Left lung (tissue), 10 donors: Measurements from ENCODE around the gene MOBP. TPM values are rescaled to one million over a fixed set of nuclear protein-coding genes. Genes with fewer than 3 reads are reported as not detected.

Experiments used
- ATAC-seq: fragments of 200-7000 bp; cut with Tn5 transposase; one replicate; pipeline ENCODE4 v1.9.1; 2020; ENCODE audit warnings: moderate library complexity
- DNase-seq, 4 donors: peaks; one replicate each; pipeline ENCODE4 v3.0.0-alpha.2; 2013 to 2020
- H3K27ac ChIP-seq, 2 donors: fragments of 200-600 bp; sonication (generic) in 1 of 2; one replicate each; pipeline versions ENCODE4 v1.5.0 to v1.8.0; 2020 to 2021
- H3K27me3 ChIP-seq, 2 donors: fragments of 200-600 bp; sonication (generic) in 1 of 2; one replicate each; pipeline versions ENCODE4 v1.5.0 to v1.8.0; 2020 to 2021
- H3K36me3 ChIP-seq, 2 donors: fragments of 200-600 bp; sonication (generic) in 1 of 2; one replicate each; pipeline versions ENCODE4 v1.5.0 to v1.8.0; 2020 to 2021
- H3K4me1 ChIP-seq, 2 donors: fragments of 200-600 bp; one replicate each; pipeline ENCODE4 v1.8.0; 2021
- H3K4me3 ChIP-seq, 2 donors: fragments of 200-600 bp; sonication (generic) in 1 of 2; one replicate each; pipeline versions ENCODE4 v1.5.0 to v1.8.0; 2020 to 2021; ENCODE audit warnings: mild to moderate bottlenecking in 1 of 2
- H3K9me3 ChIP-seq, 2 donors: fragments of 200-600 bp; sonication (generic) in 1 of 2; one replicate each; pipeline versions ENCODE4 v1.5.0 to v1.8.0; 2020 to 2021
- intact Hi-C, 2 donors: fragments of 100-400 bp; cut with DNase I; formaldehyde crosslinking; loops; one replicate each; pipeline versions ENCODE4 v1.11.2 to v1.14.2; 2022
- polyA plus RNA-seq, 6 donors: library from polyadenylated mRNA; unstranded; fragments of 120-200 nt; gene quantifications; one replicate each; pipeline ENCODE4 v1.2.1, GENCODE V29; 2013; ENCODE audit not compliant: insufficient read length in 6 of 6
- total RNA-seq, 2 donors: library from RNA; stranded (reverse); fragmentation: NEBNext Ultra II Directional; extraction: Animal tissue kit (Norgen Biotek cat#: 25700); gene quantifications; one replicate each; pipeline ENCODE4 v1.2.1, GENCODE V29; 2021
- TF ChIP-seq, protein P1 (sequence below), 2 donors: fragments of 200-600 bp; sonication (generic) in 1 of 2; IDR thresholded peaks; one replicate each; pipeline versions ENCODE4 v1.5.0 to v1.8.0; 2021; ENCODE audit warnings: antibody characterized with exemption in 2 of 2
- donor health status: DM: no; HTN: yes; CAD: no.
- donor health status: DM: no; HTN: no; CAD: no.

The MOBP gene
- total and polyA plus RNA-seq, 8 donors: 0.08 to 0.55 (median 0.18) TPM

DNA sequence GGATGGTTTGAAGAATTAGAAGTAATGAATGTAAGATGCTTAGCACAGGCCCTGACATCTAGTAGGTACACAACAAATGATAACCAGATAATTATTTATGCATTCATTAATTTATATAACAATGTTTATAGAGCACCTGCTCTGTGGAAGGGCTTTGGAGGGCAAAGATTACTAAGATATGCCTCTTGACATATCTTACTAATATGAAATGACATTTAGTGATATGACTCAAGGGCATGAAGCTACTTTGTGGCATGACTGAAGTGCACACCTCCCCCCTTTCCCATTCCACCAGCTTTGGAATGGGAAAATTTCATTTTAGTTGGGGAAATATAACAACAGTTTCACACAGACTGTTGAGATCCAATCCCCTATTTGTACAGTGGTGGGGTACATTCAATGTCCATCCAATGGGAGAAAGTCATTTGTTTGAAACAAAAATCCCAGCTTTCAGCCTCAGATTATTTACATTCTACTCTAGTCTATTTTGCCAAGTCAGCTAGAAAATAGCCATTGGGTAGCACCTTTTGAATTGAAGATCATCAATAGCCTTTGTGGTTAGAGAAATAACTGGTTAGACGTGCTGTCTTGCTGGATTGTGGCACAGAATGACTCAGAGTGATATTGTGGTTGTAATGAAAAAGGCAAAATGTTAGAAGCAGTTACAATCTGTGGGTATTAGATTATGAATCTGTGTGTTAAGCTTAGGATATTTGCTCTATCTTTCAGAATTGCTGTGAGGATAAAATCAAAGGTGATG is 72.9 kb downstream of the MOBP start:
- Histone ChIP-seq H3K4me1 (no peaks in the 10 kb centered on the region), H3K9me3 (no peaks in the 10 kb centered on the region), H3K27me3 (no peaks in the 10 kb centered on the region), H3K27ac (no peak overlapping the region), H3K36me3 (no peaks in the 10 kb centered on the region), H3K4me3 (no peak overlapping the region)
- TF ChIP-seq, protein P1, sequence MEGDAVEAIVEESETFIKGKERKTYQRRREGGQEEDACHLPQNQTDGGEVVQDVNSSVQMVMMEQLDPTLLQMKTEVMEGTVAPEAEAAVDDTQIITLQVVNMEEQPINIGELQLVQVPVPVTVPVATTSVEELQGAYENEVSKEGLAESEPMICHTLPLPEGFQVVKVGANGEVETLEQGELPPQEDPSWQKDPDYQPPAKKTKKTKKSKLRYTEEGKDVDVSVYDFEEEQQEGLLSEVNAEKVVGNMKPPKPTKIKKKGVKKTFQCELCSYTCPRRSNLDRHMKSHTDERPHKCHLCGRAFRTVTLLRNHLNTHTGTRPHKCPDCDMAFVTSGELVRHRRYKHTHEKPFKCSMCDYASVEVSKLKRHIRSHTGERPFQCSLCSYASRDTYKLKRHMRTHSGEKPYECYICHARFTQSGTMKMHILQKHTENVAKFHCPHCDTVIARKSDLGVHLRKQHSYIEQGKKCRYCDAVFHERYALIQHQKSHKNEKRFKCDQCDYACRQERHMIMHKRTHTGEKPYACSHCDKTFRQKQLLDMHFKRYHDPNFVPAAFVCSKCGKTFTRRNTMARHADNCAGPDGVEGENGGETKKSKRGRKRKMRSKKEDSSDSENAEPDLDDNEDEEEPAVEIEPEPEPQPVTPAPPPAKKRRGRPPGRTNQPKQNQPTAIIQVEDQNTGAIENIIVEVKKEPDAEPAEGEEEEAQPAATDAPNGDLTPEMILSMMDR (IDR thresholded peaks at IDR 0.05): no peak
- ATAC-seq (no peak), DNase-seq (no peak)
- intact Hi-C loops: no loop called here

DNA sequence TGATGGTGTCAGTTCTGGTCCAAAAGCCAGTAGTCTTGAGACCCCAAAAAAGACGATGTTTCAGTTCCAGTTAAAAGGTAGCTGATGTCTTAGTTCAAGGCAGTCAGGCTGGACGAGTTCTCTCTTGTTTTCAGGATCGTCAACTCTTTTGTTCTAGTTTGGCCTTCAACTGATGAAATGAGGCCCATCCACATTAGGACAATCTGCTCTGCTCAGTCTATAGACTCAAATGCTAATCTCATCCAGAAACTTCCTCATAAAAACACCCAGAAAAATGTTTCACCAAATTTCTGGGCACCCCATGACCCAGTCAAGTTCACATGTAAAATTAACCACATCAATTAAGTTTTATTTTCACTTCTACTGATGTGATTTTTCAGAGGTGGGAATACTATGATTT is 74.0 kb downstream of the MOBP start:
- Histone ChIP-seq H3K9me3 (no peaks in the 10 kb centered on the region), H3K4me1 (no peaks in the 10 kb centered on the region), H3K27me3 (no peaks in the 10 kb centered on the region), H3K36me3 (no peaks in the 10 kb centered on the region), H3K27ac (no peak overlapping the region), H3K4me3 (no peak overlapping the region)
- TF ChIP-seq, protein P1 (IDR thresholded peaks at IDR 0.05): no peak
- ATAC-seq: no peak
- intact Hi-C loops: no loop called here
- no peak for DNase-seq

DNA sequence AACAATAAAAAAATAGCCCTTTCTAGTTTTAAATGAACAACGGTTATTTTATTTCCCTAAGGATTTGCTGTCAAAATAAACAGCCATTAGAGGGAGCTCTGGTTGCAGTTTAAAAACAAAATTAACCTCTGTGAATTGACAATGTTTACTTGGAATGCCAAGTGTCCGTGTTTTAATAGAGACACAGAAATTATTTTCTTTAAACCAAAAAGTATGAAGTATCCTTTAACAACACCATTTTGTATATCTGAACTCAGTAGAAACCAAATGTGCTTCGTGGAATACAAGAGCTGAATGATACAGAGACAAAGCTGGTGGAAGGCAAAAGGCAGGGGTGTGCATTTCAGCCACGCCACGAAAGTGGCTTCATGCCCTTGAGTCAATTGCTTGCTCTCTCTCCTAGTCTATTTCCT is 74.4 kb downstream of the MOBP start:
- TF ChIP-seq, protein P1 (IDR thresholded peaks at IDR 0.05): peak in 1 of 2 donors; percentile 35
- H3K27ac ChIP-seq: no peak overlapping the region
- H3K36me3 ChIP-seq: no peaks in the 10 kb centered on the region
- intact Hi-C loops: no loop called here
- no peaks in the 10 kb centered on the region for H3K27me3 ChIP-seq
- H3K4me3 ChIP-seq: no peak overlapping the region
- H3K4me1 ChIP-seq: no peaks in the 10 kb centered on the region
- ATAC-seq: peak; percentile 62
- peak in 1 of 4 donors; percentile 3 for DNase-seq
- no peaks in the 10 kb centered on the region for H3K9me3 ChIP-seq

DNA sequence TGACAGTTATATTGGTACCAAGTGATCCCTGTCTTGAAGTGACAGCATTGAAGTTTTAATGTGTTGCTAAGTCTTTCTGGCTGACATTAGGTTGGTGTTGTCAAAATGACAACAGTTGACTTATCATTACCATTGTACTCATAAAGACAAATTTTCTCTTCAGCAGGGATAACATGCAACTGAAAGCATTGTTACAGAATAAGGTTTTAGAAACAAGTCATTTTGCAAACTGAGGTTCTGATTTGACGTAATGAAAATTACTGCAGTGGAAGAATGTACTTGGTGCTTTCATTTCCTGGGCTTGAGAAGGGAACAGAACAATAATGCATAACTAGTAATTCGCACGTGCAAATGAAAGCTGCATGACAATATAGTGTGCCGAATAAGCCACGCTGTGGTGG is 75.1 kb downstream of the MOBP start:
- ATAC-seq (no peak), DNase-seq (no peak)
- no peaks in the 10 kb centered on the region for H3K4me1 ChIP-seq
- intact Hi-C loops: no loop called here
- H3K27me3 ChIP-seq: no peaks in the 10 kb centered on the region
- no peaks in the 10 kb centered on the region for H3K9me3 ChIP-seq
- no peak overlapping the region for H3K4me3 ChIP-seq
- H3K27ac ChIP-seq: no peak overlapping the region
- TF ChIP-seq, protein P1 (IDR thresholded peaks at IDR 0.05): no peak
- H3K36me3 ChIP-seq: no peaks in the 10 kb centered on the region

DNA sequence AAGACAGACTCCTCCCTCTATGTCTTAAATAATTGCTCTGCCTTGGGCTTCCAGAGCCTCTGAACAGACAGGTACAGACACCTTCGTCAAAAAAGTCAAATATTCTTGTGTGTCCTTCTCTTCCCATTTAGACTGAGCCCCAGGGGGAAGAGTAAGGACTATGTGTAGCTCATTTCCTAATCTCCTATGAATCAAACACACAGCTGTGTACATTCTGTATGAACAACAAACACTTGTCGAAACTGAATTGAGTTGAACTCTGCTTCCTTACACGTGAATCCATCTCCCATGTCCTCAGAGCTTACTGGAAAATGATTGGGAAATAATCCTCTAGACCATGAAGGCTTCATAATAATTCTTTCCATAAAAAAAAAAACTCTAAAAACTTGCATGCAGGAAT is 80.8 kb downstream of the MOBP start:
- no peak for DNase-seq
- Histone ChIP-seq H3K27ac (no peak overlapping the region), H3K9me3 (peaks cover 0 to 6% of the 10 kb centered on the region in 2 donors), H3K4me1 (no peaks in the 10 kb centered on the region), H3K4me3 (no peak overlapping the region), H3K27me3 (no peaks in the 10 kb centered on the region), H3K36me3 (no peaks in the 10 kb centered on the region)
- intact Hi-C loops: no loop called here
- ATAC-seq: peak; percentile 71
- TF ChIP-seq, protein P1 (IDR thresholded peaks at IDR 0.05): no peak
